ENCODE measurements around the gene MATN1. TPM values are rescaled to one million over a fixed set of nuclear protein-coding genes. Genes with fewer than 3 reads are reported as not detected.
A peak's percentile ranks its signal among the peaks of the same experiment; 100 is the strongest.

Gene MATN1
- total and polyA plus RNA-seq, 8 donors = 0.06 to 0.07 TPM; not detected in 6

DNA sequence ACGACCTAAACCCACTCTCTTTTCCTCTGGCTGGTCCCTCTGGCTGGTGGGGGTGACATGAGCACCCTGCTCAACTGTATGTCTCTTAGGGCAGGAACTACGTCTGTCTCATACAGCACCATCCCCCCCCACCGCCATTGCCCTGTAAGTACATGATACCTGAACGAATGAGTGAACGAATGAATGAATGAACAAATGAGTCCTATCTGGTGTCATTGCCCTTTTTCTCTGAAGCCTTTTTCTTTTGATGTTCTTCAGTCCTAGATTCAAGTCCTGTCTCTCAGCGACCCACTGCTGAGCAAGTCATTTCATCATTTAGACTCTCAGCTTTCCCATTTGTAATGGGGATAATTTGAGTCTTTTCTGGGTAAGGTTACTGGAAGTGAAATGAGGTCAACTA, 10.8 kb downstream of the MATN1 start:
- H3K4me1 ChIP-seq = no peaks in the 10 kb centered on the region
- no peaks in the 10 kb centered on the region for H3K9me3 ChIP-seq
- ATAC-seq (no peak), FAIRE-seq (no peak), DNase-seq (no peak)
- H3K27ac ChIP-seq = no peak overlapping the region
- no peaks in the 10 kb centered on the region for H3K27me3 ChIP-seq
- intact Hi-C loops (cut with DNase I) = loop anchor here in 1 of 3 donors (5.0 kb wide), 1 partner anchor 1475 kb away; the partner anchor contains the start of gene PTPRU
- WGBS, 2 donors = 69 to 74% methylated on average over 6 of the region's 6 CpGs
- H3K36me3 ChIP-seq = no peaks in the 10 kb centered on the region
- TF ChIP-seq, protein P1, sequence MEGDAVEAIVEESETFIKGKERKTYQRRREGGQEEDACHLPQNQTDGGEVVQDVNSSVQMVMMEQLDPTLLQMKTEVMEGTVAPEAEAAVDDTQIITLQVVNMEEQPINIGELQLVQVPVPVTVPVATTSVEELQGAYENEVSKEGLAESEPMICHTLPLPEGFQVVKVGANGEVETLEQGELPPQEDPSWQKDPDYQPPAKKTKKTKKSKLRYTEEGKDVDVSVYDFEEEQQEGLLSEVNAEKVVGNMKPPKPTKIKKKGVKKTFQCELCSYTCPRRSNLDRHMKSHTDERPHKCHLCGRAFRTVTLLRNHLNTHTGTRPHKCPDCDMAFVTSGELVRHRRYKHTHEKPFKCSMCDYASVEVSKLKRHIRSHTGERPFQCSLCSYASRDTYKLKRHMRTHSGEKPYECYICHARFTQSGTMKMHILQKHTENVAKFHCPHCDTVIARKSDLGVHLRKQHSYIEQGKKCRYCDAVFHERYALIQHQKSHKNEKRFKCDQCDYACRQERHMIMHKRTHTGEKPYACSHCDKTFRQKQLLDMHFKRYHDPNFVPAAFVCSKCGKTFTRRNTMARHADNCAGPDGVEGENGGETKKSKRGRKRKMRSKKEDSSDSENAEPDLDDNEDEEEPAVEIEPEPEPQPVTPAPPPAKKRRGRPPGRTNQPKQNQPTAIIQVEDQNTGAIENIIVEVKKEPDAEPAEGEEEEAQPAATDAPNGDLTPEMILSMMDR (IDR thresholded peaks at IDR 0.05) = no peak
- no peak overlapping the region for H3K4me3 ChIP-seq

DNA sequence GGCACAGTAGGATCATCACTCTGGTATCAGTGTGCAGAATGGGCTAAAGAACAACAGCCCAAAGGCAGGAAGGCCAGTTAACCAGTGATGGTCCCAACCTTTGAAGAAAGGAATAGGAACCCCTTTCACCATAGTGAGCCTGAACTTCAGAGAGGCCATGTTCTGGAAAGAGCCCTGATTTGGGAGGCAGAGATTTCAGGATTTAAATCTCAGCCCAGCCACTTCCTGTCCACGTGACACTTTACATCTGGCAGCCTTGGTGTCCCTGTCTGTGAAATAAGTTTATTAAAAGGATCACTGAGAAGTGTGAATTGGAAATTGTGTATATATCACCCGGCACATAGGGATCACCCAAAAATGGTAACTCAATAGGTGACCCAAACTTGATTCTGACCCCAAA, 13.0 kb downstream of the MATN1 start:
- WGBS, 2 donors = 43 to 67% methylated on average over 2 of the region's 2 CpGs
- H3K36me3 ChIP-seq = no peaks in the 10 kb centered on the region
- H3K9me3 ChIP-seq = no peaks in the 10 kb centered on the region
- DNase-seq (no peak), ATAC-seq (no peak), FAIRE-seq (no peak)
- no peaks in the 10 kb centered on the region for H3K27me3 ChIP-seq
- TF ChIP-seq, protein P1 (IDR thresholded peaks at IDR 0.05) = no peak
- H3K27ac ChIP-seq = no peak overlapping the region
- intact Hi-C loops (cut with DNase I) = loop anchor here in 1 of 3 donors (5.0 kb wide), 1 partner anchor 1473 kb away; the partner anchor contains the start of gene PTPRU
- H3K4me1 ChIP-seq = no peaks in the 10 kb centered on the region
- no peak overlapping the region for H3K4me3 ChIP-seq

DNA sequence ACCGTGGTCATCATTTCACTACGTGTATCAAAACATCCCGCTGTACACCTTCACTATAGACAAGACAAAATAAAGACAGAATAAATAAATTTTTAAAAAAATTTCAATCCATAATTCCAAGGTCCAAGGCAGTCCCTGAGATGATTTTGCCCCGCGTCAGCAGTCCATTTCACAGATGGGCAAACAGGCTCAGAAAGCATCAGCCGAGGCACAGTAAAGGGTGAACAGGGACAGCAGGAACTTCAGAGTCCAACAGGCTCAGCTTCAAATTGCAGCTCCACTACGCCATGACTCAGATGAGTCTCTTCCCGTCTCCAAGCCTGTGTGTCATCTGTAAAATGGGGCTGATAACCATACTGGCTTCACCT, 15.0 kb downstream of the MATN1 start:
- FAIRE-seq (no peak), ATAC-seq (no peak), DNase-seq (no peak)
- no peaks in the 10 kb centered on the region for H3K9me3 ChIP-seq
- H3K4me3 ChIP-seq = no peak overlapping the region
- intact Hi-C loops (cut with DNase I) = loop anchor here in 1 of 3 donors (10.0 kb wide), 1 partner anchor 914 kb away; no protein-coding TSS in a partner anchor
- no peak overlapping the region for H3K27ac ChIP-seq
- no peaks in the 10 kb centered on the region for H3K36me3 ChIP-seq
- H3K4me1 ChIP-seq = no peaks in the 10 kb centered on the region
- WGBS, 2 donors = 48 to 53% methylated on average over 8 of the region's 8 CpGs
- TF ChIP-seq, protein P1 (IDR thresholded peaks at IDR 0.05) = no peak
- H3K27me3 ChIP-seq = no peaks in the 10 kb centered on the region

DNA sequence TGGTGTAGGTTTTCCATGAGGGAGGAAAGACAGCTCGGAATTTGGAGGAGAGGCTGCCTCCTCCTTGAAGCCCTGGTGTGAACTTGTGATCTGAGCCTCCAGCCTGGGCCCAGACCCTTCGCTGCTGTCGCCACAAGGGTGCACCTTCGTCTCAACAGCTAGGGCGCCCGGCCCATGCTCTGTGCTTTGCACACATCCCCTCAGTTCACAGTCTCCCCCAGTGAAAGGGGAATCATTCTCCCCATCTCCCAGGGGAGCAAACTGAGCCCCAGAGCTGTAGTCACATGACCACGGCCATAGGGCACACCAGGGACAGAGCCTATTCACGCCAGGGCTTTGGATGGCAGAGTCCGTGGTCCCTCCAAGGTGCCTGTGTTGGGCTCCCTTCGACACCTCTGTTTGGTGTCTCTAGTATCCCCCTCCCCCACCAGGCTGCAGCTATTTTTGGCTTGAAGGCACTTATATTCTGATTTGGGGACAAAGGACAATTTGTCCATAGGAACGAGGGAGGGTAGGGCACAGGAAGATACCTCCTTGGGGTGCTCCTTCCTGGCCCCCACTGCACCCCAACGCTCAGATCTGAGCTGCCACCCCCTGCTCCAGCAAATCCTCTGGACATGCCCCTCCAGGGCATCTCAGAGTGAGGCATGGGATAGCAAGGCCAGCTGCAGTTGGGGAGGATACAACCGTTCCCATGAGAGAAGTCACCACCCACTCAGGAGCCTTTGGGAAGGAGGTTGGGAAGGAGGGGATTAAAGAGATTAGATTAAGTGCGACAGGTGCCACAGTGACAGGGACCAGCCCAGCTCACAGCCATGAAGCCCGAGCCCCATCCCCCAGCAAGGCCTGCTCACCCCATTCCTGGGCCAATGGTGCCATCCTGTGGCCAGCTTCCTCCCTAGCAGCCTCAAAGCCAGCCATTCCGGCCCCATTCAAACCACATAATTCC, 15.7 kb downstream of the MATN1 start:
- no peaks in the 10 kb centered on the region for H3K27me3 ChIP-seq
- DNase-seq (peak; percentile 64 to 90 (median 82)), FAIRE-seq (no peak), ATAC-seq (peak; percentile 90 to 99 (median 96))
- no peaks in the 10 kb centered on the region for H3K36me3 ChIP-seq
- WGBS, 2 donors = 53 to 56% methylated on average over 16 of the region's 16 CpGs
- H3K27ac ChIP-seq = no peak overlapping the region
- H3K9me3 ChIP-seq = no peaks in the 10 kb centered on the region
- no peaks in the 10 kb centered on the region for H3K4me1 ChIP-seq
- intact Hi-C loops (cut with DNase I) = loop anchor here in 1 of 3 donors (10.0 kb wide), 1 partner anchor 913 kb away; no protein-coding TSS in a partner anchor
- H3K4me3 ChIP-seq = no peak overlapping the region
- TF ChIP-seq, protein P1 (IDR thresholded peaks at IDR 0.05) = peak; percentile 50 to 68 (median 64)

All from pancreas (tissue), 10 donors.